H1 (cell line): ENCODE measurements around the gene DGKH. TPM values are rescaled to one million over a fixed set of nuclear protein-coding genes. Genes with fewer than 3 reads are reported as not detected.

Experiments used
- CTCF ChIA-PET: fragments of 300-600 bp; sonication (Branson Sonifier 250); formaldehyde crosslinking; loops from one replicate; lab custom pipeline; 2021; ENCODE audit not compliant: partially characterized antibody; lab: Charles Lee
- POLR2A ChIA-PET: fragments of 300-600 bp; sonication (Branson Sonifier 250); formaldehyde crosslinking; loops from one replicate; lab custom pipeline; 2021; ENCODE audit warnings: inconsistent platforms; ENCODE audit not compliant: partially characterized antibody; lab: Charles Lee
- DNase-seq, 2 experiments: peaks; one replicate each; pipeline versions ENCODE4 v3.0.0 to v3.0.0-alpha.2; 2010 to 2022; ENCODE audit warnings: low spot score in 2 of 2, low read depth in 1 of 2, mixed read lengths in 1 of 2
- FAIRE-seq: peaks from 2 replicates; lab custom pipeline; 2011; peaks lifted over from hg19 to GRCh38; lab: Jason Lieb, UNC
- H2AFZ ChIP-seq: 2 replicates; pipeline ENCODE4 v1.8.1; 2012; ENCODE audit warnings: low read length, inconsistent platforms
- H2AK5ac ChIP-seq: 2 replicates; pipeline ENCODE4 v1.6.1; 2013; ENCODE audit warnings: low read depth, low read length
- H2BK120ac ChIP-seq: replicated peaks from 2 replicates; pipeline ENCODE3; 2013; ENCODE audit warnings: low read depth, low read length, inconsistent platforms
- H2BK12ac ChIP-seq: 2 replicates; pipeline ENCODE4 v1.6.1; 2013; ENCODE audit warnings: low read depth, low read length
- H2BK15ac ChIP-seq: 2 replicates; pipeline ENCODE4 v1.6.1; 2013; ENCODE audit warnings: low read length
- H2BK20ac ChIP-seq: 2 replicates; pipeline ENCODE4 v1.6.1; 2013; ENCODE audit warnings: low read length
- H2BK5ac ChIP-seq: 2 replicates; pipeline ENCODE4 v1.6.1; 2013; ENCODE audit warnings: low read depth, low read length
- H3K14ac ChIP-seq: 2 replicates; pipeline ENCODE4 v1.6.1; 2013; ENCODE audit warnings: inconsistent platforms; ENCODE audit not compliant: insufficient read length
- H3K18ac ChIP-seq: 2 replicates; pipeline ENCODE4 v1.6.1; 2013; ENCODE audit warnings: low read length; ENCODE audit errors: extremely low read depth
- H3K23ac ChIP-seq: 2 replicates; pipeline ENCODE4 v1.6.1; 2013; ENCODE audit warnings: inconsistent platforms; ENCODE audit not compliant: insufficient read length
- H3K23me2 ChIP-seq: 2 replicates; pipeline ENCODE4 v1.6.1; 2013; ENCODE audit warnings: low read depth, low read length
- H3K27ac ChIP-seq: 2 replicates; pipeline ENCODE4 v1.6.1; 2011; ENCODE audit warnings: low read depth, low read length, inconsistent platforms
- H3K27me3 ChIP-seq, 4 experiments: replicated peaks in 1 of 4; 1 replicate in 1 of 4; 2 replicates in 3 of 4; pipeline versions ENCODE4 v1.6.1 to v1.8.1; 2011 to 2013; ENCODE audit warnings: low read length in 3 of 4, mild to moderate bottlenecking in 3 of 4, inconsistent platforms in 2 of 4, mixed read lengths in 2 of 4, moderate library complexity in 1 of 4; ENCODE audit not compliant: control insufficient read depth in 3 of 4, insufficient read depth in 3 of 4; ENCODE audit errors: extremely low read depth in 1 of 4
- H3K36me3 ChIP-seq, 4 experiments: 2 replicates each; pipeline versions ENCODE4 v1.6.1 to v1.8.1; 2011 to 2013; ENCODE audit warnings: mild to moderate bottlenecking in 4 of 4, low read length in 3 of 4, moderate library complexity in 2 of 4, control low read depth in 1 of 4, inconsistent platforms in 1 of 4; ENCODE audit not compliant: insufficient read depth in 4 of 4, control insufficient read depth in 2 of 4
- H3K4ac ChIP-seq: replicated peaks from 2 replicates; pipeline ENCODE3; 2013; ENCODE audit warnings: low read length, low read depth, mixed read lengths, inconsistent platforms; ENCODE audit not compliant: insufficient read length
- H3K4me1 ChIP-seq, 4 experiments: replicated peaks in 1 of 4; 1 replicate in 1 of 4; 2 replicates in 3 of 4; pipeline versions ENCODE4 v1.6.1 to v1.8.1; 2011 to 2013; ENCODE audit warnings: low read length in 3 of 4, inconsistent platforms in 2 of 4, mixed read lengths in 1 of 4; ENCODE audit not compliant: insufficient read depth in 4 of 4, control insufficient read depth in 3 of 4
- H3K4me2 ChIP-seq, 2 experiments: 2 replicates each; pipeline versions ENCODE4 v1.6.1 to v1.8.1; 2011 to 2013; ENCODE audit warnings: low read depth in 2 of 2, low read length in 2 of 2, control low read depth in 1 of 2, inconsistent platforms in 1 of 2, mild to moderate bottlenecking in 1 of 2; ENCODE audit not compliant: insufficient read depth in 1 of 2
- H3K4me3 ChIP-seq, 4 experiments: fragments of 200-600, 300-600 bp in 1 of 4; sonication (generic), shearing (Covaris generic), sonication (Bioruptor Twin) in 1 of 4; 2 replicates each; pipeline versions ENCODE4 v1.5.1 to v1.8.1; 2011 to 2016; ENCODE audit warnings: low read length in 4 of 4, low read depth in 3 of 4, control low read depth in 2 of 4, inconsistent platforms in 2 of 4, mild to moderate bottlenecking in 2 of 4, mixed read lengths in 1 of 4, moderate library complexity in 1 of 4; ENCODE audit not compliant: insufficient read depth in 2 of 4; ENCODE audit errors: extremely low read depth in 1 of 4
- H3K56ac ChIP-seq: replicated peaks from 2 replicates; pipeline ENCODE3; 2013; ENCODE audit warnings: low read depth, mild to moderate bottlenecking, mixed read lengths, low read length, inconsistent platforms; ENCODE audit not compliant: insufficient read length
- H3K79me1 ChIP-seq: 2 replicates; pipeline ENCODE4 v1.6.1; 2013; ENCODE audit warnings: low read depth, low read length, control low read depth
- H3K79me2 ChIP-seq, 2 experiments: 2 replicates each; pipeline versions ENCODE4 v1.6.1 to v1.8.1; 2012 to 2013; ENCODE audit warnings: low read length in 2 of 2, mild to moderate bottlenecking in 2 of 2, inconsistent platforms in 1 of 2; ENCODE audit not compliant: insufficient read depth in 2 of 2, control insufficient read depth in 1 of 2
- H3K9ac ChIP-seq, 4 experiments: replicated peaks in 1 of 4; 1 replicate in 1 of 4; 2 replicates in 3 of 4; pipeline versions ENCODE4 v1.6.1 to v1.8.1; 2011 to 2013; ENCODE audit warnings: low read depth in 3 of 4, low read length in 3 of 4, control low read depth in 2 of 4, mild to moderate bottlenecking in 2 of 4, moderate library complexity in 2 of 4, inconsistent platforms in 1 of 4; ENCODE audit errors: extremely low read depth in 1 of 4
- H3K9me3 ChIP-seq, 2 experiments: 2 replicates each; pipeline versions ENCODE4 v1.6.1 to v1.8.1; 2012 to 2013; ENCODE audit warnings: mild to moderate bottlenecking in 2 of 2, moderate library complexity in 2 of 2, control low read depth in 1 of 2, inconsistent platforms in 1 of 2, low read depth in 1 of 2, low read length in 1 of 2, mixed read lengths in 1 of 2; ENCODE audit not compliant: insufficient read depth in 2 of 2
- H4K20me1 ChIP-seq, 2 experiments: replicated peaks in 1 of 2; 2 replicates each; pipeline versions ENCODE3 to v1.8.1; 2011 to 2013; ENCODE audit warnings: inconsistent platforms in 2 of 2, low read length in 2 of 2, mild to moderate bottlenecking in 1 of 2; ENCODE audit not compliant: insufficient read depth in 2 of 2, control insufficient read depth in 1 of 2
- H4K5ac ChIP-seq: 2 replicates; pipeline ENCODE4 v1.6.1; 2013; ENCODE audit warnings: low read length, low read depth, mixed read lengths, inconsistent platforms; ENCODE audit not compliant: insufficient read length
- H4K8ac ChIP-seq: 2 replicates; pipeline ENCODE4 v1.8.0; 2013; ENCODE audit warnings: mild to moderate bottlenecking, moderate library complexity, low read length, inconsistent platforms; ENCODE audit not compliant: insufficient read depth; ENCODE audit errors: extremely low read depth
- H4K91ac ChIP-seq: replicated peaks from 2 replicates; pipeline ENCODE3; 2013; ENCODE audit warnings: low read length, mixed read lengths, inconsistent platforms; ENCODE audit not compliant: insufficient read length
- CHD2 ChIP-seq: IDR thresholded peaks from 2 replicates; pipeline ENCODE4 v1.6.1; 2012; ENCODE audit warnings: low read length, improper control_type of control experiment
- CREB1 ChIP-seq: IDR thresholded peaks from 2 replicates; pipeline ENCODE4 v1.6.1; 2012; ENCODE audit warnings: inconsistent platforms
- EGR1 ChIP-seq: IDR thresholded peaks from 2 replicates; pipeline ENCODE4 v1.6.1; 2011; ENCODE audit warnings: low read depth, low read length, borderline replicate concordance
- HDAC6 ChIP-seq: IDR thresholded peaks from one replicate; pipeline ENCODE4 v1.7.1; 2012; ENCODE audit warnings: low read depth, mild to moderate bottlenecking, inconsistent platforms, low read length, moderate library complexity
- KDM1A ChIP-seq: fragments of 200-600, 300-600 bp; sonication (generic); IDR thresholded peaks from 2 replicates; pipeline ENCODE4 v1.7.1; 2016; ENCODE audit warnings: mild to moderate bottlenecking, low read length, borderline replicate concordance
- KDM5A ChIP-seq: fragments of 200-600 bp; IDR thresholded peaks from 2 replicates; pipeline ENCODE4 v1.7.1; 2012; ENCODE audit warnings: mild to moderate bottlenecking, low read length, inconsistent platforms, mixed read lengths
- MAFK ChIP-seq: IDR thresholded peaks from 2 replicates; pipeline ENCODE4 v1.6.1; 2012; ENCODE audit warnings: low read depth, mild to moderate bottlenecking, improper control_type of control experiment, low read length
- SIRT6 ChIP-seq: IDR thresholded peaks from one replicate; pipeline ENCODE4 v1.7.1; 2012; ENCODE audit warnings: low read length, inconsistent platforms
- SP1 ChIP-seq: IDR thresholded peaks from 2 replicates; pipeline ENCODE4 v1.6.1; 2011; ENCODE audit warnings: low read depth, low read length
- SP2 ChIP-seq: IDR thresholded peaks from 2 replicates; pipeline ENCODE4 v1.6.1; 2012; ENCODE audit warnings: mild to moderate bottlenecking, low read length, inconsistent platforms
- TBP ChIP-seq: IDR thresholded peaks from 2 replicates; pipeline ENCODE4 v1.6.1; 2011; ENCODE audit warnings: low read depth, low read length, improper control_type of control experiment
- TEAD4 ChIP-seq: IDR thresholded peaks from 2 replicates; pipeline ENCODE4 v1.6.1; 2012; ENCODE audit warnings: low read depth, low read length, inconsistent platforms, mixed read lengths
- WGBS, 2 experiments: shearing (Covaris generic) in 1 of 2; methylation state at CpG; one replicate each; pipeline versions ENCODE4 v1.1.6 to v1.1.7; 2013 to 2015; ENCODE audit warnings: low lambda C conversion rate in 2 of 2, mixed read lengths in 2 of 2, inconsistent platforms in 1 of 2, low coverage in 1 of 2, missing lambda C conversion rate in 1 of 2; ENCODE audit not compliant: insufficient replicate concordance in 2 of 2, insufficient coverage in 1 of 2, insufficient read length in 1 of 2; ENCODE audit errors: extremely low coverage in 1 of 2, missing lambda C conversion rate in 1 of 2; 5-methylcytosine and 5-hydroxymethylcytosine counted together
- polyA plus RNA-seq, 7 experiments: library from polyadenylated mRNA; depleted of rRNA in 3 of 7; stranded (reverse) in 5 of 7; unstranded in 2 of 7; fragments of >200 nt in 5 of 7; fragments of 200-250 nt in 2 of 7; gene quantifications; 1 replicate in 5 of 7; 2 replicates in 1 of 7; 4 replicates in 1 of 7; pipeline versions ENCODE4 v1.2.1 to v1.2.3, GENCODE V29; 2011 to 2013; ENCODE audit warnings: missing spikeins in 2 of 7, mixed read lengths in 2 of 7
- total RNA-seq: library from RNA; stranded (reverse); fragmentation: NEBNext Ultra II Directional; extraction: Animal tissue kit (Norgen Biotek cat#: 25700); gene quantifications from 2 replicates; pipeline ENCODE4 v1.2.1, GENCODE V29; 2021

Gene DGKH
- total and polyA plus RNA-seq, 2 of the 8 experiments (the other 6 are each of a cell fraction or from before 2014, with no cell fraction given): 2.1 to 7.9 TPM

GRCh38 chr13:42211704-42212464 is 163.4 kb downstream of the DGKH start:
- Histone ChIP-seq H3K14ac (no peak overlapping the region), H2BK5ac (no peak overlapping the region), H3K79me2 (no peaks in the 10 kb centered on the region), H3K27me3 (no peaks in the 10 kb centered on the region), H4K91ac (no peak overlapping the region), H2BK12ac (no peak overlapping the region), H3K18ac (no peak overlapping the region), H3K9ac (no peak overlapping the region), H2BK15ac (no peak overlapping the region), H3K23me2 (no peaks in the 10 kb centered on the region), H2AFZ (no peak overlapping the region), H2AK5ac (no peak overlapping the region), H2BK20ac (no peak overlapping the region), H3K27ac (no peak overlapping the region), H3K9me3 (no peaks in the 10 kb centered on the region), H4K5ac (no peak overlapping the region), H3K4ac (no peak overlapping the region), H3K4me3 (no peak overlapping the region), H2BK120ac (no peak overlapping the region), H3K79me1 (no peaks in the 10 kb centered on the region), H4K20me1 (no peaks in the 10 kb centered on the region), H3K36me3 (peaks cover 0 to 4% (median 1%) of the 10 kb centered on the region in 4 experiments; a peak in 2 of 8 replicates), H3K56ac (no peak overlapping the region), H4K8ac (no peak overlapping the region), H3K4me1 (peaks cover 0 to 6% (median 5%) of the 10 kb centered on the region in 4 experiments; a peak in 4 of 7 replicates), H3K23ac (no peak overlapping the region), H3K4me2 (no peak overlapping the region)
- CTCF ChIA-PET: interaction anchor here (0.6 to 1.0 kb wide), 3 partner anchors 83 to 296 kb away, joined by 3 to 4 read pairs (median 3); no protein-coding TSS in a partner anchor
- no peak for DNase-seq
- POLR2A ChIA-PET: no interaction called here
- 94% methylated on average over 5 of the region's 5 CpGs; no CpG with 5 or more reads in 1 of the 2 experiments for WGBS, 2 experiments
- FAIRE-seq: no peak
- TF ChIP-seq CHD2: no peak
- no peak for TF ChIP-seq HDAC6
- no peak for TF ChIP-seq SP1
- TF ChIP-seq CREB1: no peak
- TF ChIP-seq SP2: no peak
- no peak for TF ChIP-seq MAFK
- TF ChIP-seq TEAD4: no peak
- no peak for TF ChIP-seq EGR1
- no peak for TF ChIP-seq SIRT6
- TF ChIP-seq KDM5A: no peak
- no peak for TF ChIP-seq TBP
- TF ChIP-seq KDM1A: no peak
